Pancreas (tissue), 10 donors: ENCODE results near the gene TKT. TPM values are rescaled to one million over a fixed set of nuclear protein-coding genes. Genes with fewer than 3 reads are reported as not detected.
A peak's percentile ranks its signal among the peaks of the same experiment; 100 is the strongest.

ENCODE experiments used
- ATAC-seq, 4 donors: fragments of 200-7000 bp; cut with Tn5 transposase; one replicate each; pipeline versions ENCODE4 v1.8.0 to v1.9.1; 2020; ENCODE audit warnings: mild to moderate bottlenecking in 4 of 4, moderate library complexity in 4 of 4
- DNase-seq, 6 donors: peaks; one replicate each; pipeline ENCODE4 v3.0.0-alpha.2; 2020
- FAIRE-seq: peaks from 2 replicates; lab custom pipeline; 2012; peaks lifted over from hg19 to GRCh38; lab: Jason Lieb, UNC
- H3K27ac ChIP-seq, 4 donors: fragments of 200-600 bp; sonication (generic); 1 replicate in 3 of 4; 2 replicates in 1 of 4; pipeline versions ENCODE4 v1.5.0 to v1.8.0; 2020
- H3K27me3 ChIP-seq, 4 donors: fragments of 200-600 bp; one replicate each; pipeline ENCODE4 v1.8.0; 2021
- H3K36me3 ChIP-seq, 3 donors: fragments of 200-600 bp; sonication (generic) in 1 of 3; one replicate each; pipeline versions ENCODE4 v1.5.0 to v1.8.0; 2020 to 2021
- H3K4me1 ChIP-seq, 3 donors: fragments of 200-600 bp; one replicate each; pipeline ENCODE4 v1.8.0; 2021
- H3K4me3 ChIP-seq, 4 donors: fragments of 200-600 bp; sonication (generic) in 2 of 4; one replicate each; pipeline versions ENCODE4 v1.5.0 to v1.8.0; 2020 to 2021
- H3K9me3 ChIP-seq, 4 donors: fragments of 200-600 bp; one replicate each; pipeline ENCODE4 v1.8.0; 2021
- WGBS, 2 donors: extraction: QIAGEN DNeasy Blood & Tissue Kit; methylation state at CpG; one replicate each; pipeline ENCODE4 v1.1.7; 2013; 5-methylcytosine and 5-hydroxymethylcytosine counted together
- intact Hi-C, 3 donors: fragments of 100-400 bp; cut with DNase I; formaldehyde crosslinking; loops; one replicate each; pipeline versions ENCODE4 v1.11.1 to v1.14.2; 2022
- polyA plus RNA-seq, 2 donors: library from polyadenylated mRNA; stranded (reverse); fragments of 200-250 nt; gene quantifications; one replicate each; pipeline ENCODE4 v1.2.3, GENCODE V29; 2013
- total RNA-seq, 6 donors: library from RNA; stranded (reverse); fragmentation: NEBNext Ultra II Directional in 4 of 6; extraction: Animal tissue kit (Norgen Biotek cat#: 25700) in 4 of 6; gene quantifications; one replicate each; pipeline versions ENCODE4 v1.2.1 to v1.2.4, GENCODE V29; 2021 to 2023
- TF ChIP-seq, protein P1 (sequence below), 4 donors: fragments of 200-600 bp; sonication (generic) in 3 of 4; IDR thresholded peaks; one replicate each; pipeline versions ENCODE4 v1.5.0 to v1.8.0; 2021; ENCODE audit warnings: antibody characterized with exemption in 4 of 4
- donor health status: healthy with polysubstance abuse.
- donor health status: DM: no; HTN: no; CAD: no; lungs with moderate emphysema.
- donor health status: DM: no; HTN: no; CAD: no.
- donor health status: control.
- donor health status: control.
- donor health status: Bipolar disorder and iron deficiency.
- donor health status: DM: yes; HTN: yes; CAD: no.
- donor health status: DM: no; HTN: no; CAD: no.
- donor health status: DM: no; HTN: no; CAD: no.
- donor health status: DM: yes; HTN: yes; CAD: no.

Gene TKT
- total and polyA plus RNA-seq, 8 donors, result 114 to 306 (median 195) TPM

DNA sequence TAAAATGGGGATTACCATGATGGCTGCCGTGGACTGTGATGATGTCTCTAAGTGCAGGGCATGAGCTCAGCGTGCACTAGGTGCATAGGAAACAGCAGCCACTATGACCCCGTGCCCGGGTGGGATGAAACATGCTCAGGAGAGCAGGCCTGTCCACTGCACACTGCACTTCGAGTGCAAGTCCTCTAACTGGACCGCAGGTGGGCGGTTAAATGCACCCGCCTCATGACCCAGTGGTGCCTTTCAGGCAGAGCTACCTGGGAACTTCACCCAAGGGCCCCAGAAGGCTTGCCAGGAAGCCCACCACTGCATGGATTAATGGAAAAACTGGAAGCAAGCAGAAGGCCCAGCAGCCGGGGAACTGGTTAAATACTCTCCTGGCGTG, 60.8 kb downstream of the TKT start:
- no peak overlapping the region for H3K27ac ChIP-seq
- no peak for DNase-seq
- H3K27me3 ChIP-seq, result no peaks in the 10 kb centered on the region
- no peak overlapping the region for H3K4me3 ChIP-seq
- TF ChIP-seq, protein P1, sequence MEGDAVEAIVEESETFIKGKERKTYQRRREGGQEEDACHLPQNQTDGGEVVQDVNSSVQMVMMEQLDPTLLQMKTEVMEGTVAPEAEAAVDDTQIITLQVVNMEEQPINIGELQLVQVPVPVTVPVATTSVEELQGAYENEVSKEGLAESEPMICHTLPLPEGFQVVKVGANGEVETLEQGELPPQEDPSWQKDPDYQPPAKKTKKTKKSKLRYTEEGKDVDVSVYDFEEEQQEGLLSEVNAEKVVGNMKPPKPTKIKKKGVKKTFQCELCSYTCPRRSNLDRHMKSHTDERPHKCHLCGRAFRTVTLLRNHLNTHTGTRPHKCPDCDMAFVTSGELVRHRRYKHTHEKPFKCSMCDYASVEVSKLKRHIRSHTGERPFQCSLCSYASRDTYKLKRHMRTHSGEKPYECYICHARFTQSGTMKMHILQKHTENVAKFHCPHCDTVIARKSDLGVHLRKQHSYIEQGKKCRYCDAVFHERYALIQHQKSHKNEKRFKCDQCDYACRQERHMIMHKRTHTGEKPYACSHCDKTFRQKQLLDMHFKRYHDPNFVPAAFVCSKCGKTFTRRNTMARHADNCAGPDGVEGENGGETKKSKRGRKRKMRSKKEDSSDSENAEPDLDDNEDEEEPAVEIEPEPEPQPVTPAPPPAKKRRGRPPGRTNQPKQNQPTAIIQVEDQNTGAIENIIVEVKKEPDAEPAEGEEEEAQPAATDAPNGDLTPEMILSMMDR (IDR thresholded peaks at IDR 0.05), result no peak
- no peak for FAIRE-seq
- no peak for ATAC-seq
- WGBS, 2 donors, result 73 to 78% methylated on average over 10 of the region's 10 CpGs
- peaks cover 0 to 2% (median 0%) of the 10 kb centered on the region in 3 donors for H3K36me3 ChIP-seq
- intact Hi-C loops, result loop anchor here in 2 of 3 donors (2.0 to 5.0 kb wide), 3 partner anchors 63 to 80 kb away; partner anchors contain the start of gene RFT1 (in 1 of the 2)
- H3K4me1 ChIP-seq, result peaks cover 0 to 9% (median 0%) of the 10 kb centered on the region in 3 donors
- H3K9me3 ChIP-seq, result no peaks in the 10 kb centered on the region

DNA sequence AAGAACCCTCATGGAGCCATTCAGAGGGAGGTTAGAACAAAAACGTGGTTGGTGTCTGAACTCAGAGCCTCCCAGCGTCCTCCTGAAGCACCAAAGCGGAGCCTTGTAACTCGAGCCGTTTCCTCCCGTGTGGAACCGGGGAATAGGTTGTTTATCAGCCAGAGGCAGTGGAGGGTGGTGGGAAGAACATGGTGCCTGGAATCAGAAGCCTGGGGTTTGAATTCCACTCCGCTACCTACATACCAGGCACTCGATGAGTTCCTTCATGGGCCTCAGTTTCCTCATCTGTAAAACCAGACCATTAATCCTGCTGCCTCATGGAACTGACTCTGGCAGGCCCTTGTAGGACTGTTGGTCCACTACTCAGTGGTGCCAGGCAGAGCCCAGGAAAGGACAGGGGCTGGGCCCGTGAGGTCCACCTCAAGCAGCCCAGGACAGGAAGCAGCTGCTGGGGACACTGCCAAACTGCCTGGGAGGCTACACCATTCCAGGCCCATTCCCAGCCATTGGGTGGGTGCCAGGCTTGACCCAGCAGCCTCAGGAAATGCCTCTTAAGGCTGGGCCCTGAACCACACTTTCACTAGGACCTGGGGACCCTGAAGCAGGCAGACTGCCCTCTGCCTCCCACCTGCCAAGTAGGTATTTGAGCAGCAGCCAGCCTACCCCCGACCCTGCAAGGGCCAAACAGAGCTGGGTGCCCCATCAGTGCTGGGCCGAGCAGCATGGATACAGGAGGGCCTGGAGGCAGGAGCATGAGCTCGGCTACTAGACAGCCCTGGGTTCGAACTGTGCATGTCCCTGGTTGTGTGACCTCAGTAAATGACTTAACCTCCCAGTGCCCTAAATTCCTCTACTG, 61.4 kb downstream of the TKT start:
- intact Hi-C loops, result loop anchor here (2.0 to 5.0 kb wide), 4 partner anchors 62 to 80 kb away; partner anchors contain the start of gene RFT1 (in 1 of the 3)
- peak in 2 of 4 donors; percentile 4 to 8 for ATAC-seq
- Histone ChIP-seq H3K4me1 (peaks cover 0 to 9% (median 0%) of the 10 kb centered on the region in 3 donors), H3K27ac (no peak overlapping the region), H3K27me3 (no peaks in the 10 kb centered on the region), H3K36me3 (peaks cover 0 to 8% (median 0%) of the 10 kb centered on the region in 3 donors), H3K9me3 (no peaks in the 10 kb centered on the region), H3K4me3 (no peak overlapping the region)
- DNase-seq, result peak in 3 of 6 donors; percentile 35 to 77 (median 61)
- no peak for FAIRE-seq
- TF ChIP-seq, protein P1 (IDR thresholded peaks at IDR 0.05), result no peak
- WGBS, 2 donors, result 69 to 71% methylated on average over 14 of the region's 14 CpGs

DNA sequence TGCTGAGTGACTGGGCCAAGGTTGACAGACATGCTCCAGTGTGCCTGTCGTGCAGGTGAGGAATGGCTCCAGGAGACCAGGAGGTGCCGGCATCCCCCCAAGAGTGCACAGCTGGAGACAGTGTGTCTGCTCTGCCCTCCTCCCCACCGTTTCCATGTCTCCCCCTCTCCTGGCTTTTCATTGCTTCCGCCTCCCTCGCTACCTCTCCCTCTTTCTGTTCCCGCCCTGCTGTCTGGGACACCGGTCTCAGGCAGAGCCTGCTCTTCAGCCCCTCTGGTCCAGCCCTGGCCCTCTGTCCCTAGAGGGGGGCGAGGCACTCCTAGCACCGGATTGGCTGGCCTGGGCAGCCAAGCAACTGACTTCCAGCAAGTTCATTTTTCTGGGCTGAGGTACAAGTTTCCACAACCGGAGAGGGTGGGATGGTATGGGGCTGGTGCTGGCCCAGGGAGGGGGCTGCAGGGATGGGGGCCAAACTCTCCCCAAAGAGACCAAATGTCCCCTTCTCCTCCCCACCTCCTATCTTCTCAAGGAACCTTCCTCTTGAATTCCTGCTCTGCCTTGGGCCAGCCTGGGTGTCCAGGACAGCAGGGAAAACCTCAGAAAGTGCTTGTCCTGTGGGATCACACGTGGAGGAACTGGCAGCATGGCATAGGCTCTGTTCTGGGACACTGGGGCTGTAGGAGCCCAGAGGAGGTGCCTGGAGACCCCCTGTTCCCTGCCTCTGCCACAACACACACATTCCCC, 62.2 kb downstream of the TKT start:
- no peak overlapping the region for H3K4me3 ChIP-seq
- peaks cover 0 to 9% (median 0%) of the 10 kb centered on the region in 3 donors for H3K4me1 ChIP-seq
- ATAC-seq (peak in 1 of 4 donors; percentile 5), FAIRE-seq (no peak), DNase-seq (peak in 1 of 6 donors; percentile 7)
- H3K9me3 ChIP-seq, result no peaks in the 10 kb centered on the region
- H3K36me3 ChIP-seq, result peaks cover 0 to 15% (median 3%) of the 10 kb centered on the region in 3 donors
- WGBS, 2 donors, result 81 to 88% methylated on average over 9 to 11 of the region's 11 CpGs
- TF ChIP-seq, protein P1 (IDR thresholded peaks at IDR 0.05), result no peak
- intact Hi-C loops, result loop anchor here in 2 of 3 donors (2.0 to 5.0 kb wide), 2 partner anchors 71 to 79 kb away; no protein-coding TSS in a partner anchor
- H3K27me3 ChIP-seq, result no peaks in the 10 kb centered on the region
- no peak overlapping the region for H3K27ac ChIP-seq

DNA sequence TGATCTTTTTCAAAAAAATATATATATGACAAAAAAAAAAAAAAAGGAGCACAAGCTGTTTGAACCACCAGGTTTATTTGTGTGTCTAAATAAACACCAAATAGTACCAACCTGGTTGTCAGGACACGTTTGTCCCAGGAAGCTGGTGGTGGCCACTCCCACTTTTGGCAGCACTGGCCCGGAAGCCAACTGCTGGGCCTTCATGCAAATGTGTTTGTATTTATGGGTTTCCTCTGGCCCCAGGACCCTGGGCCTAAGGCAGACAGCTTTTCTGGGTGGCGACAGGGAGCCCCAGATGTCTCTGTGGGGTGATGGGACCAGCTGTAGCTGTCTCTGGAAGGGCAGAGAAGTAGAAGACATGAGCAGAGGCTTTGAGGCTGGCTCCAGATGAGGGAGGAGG, 63.2 kb downstream of the TKT start:
- TF ChIP-seq, protein P1 (IDR thresholded peaks at IDR 0.05), result no peak
- WGBS, 2 donors, result 32% methylated on average over 3 of the region's 3 CpGs
- peaks cover 0 to 9% (median 0%) of the 10 kb centered on the region in 3 donors for H3K4me1 ChIP-seq
- peaks cover 0 to 21% (median 4%) of the 10 kb centered on the region in 3 donors for H3K36me3 ChIP-seq
- DNase-seq (peak in 2 of 6 donors; percentile 58 to 69), ATAC-seq (peak; percentile 8 to 58 (median 43)), FAIRE-seq (no peak)
- H3K27ac ChIP-seq, result no peak overlapping the region
- H3K4me3 ChIP-seq, result no peak overlapping the region
- H3K27me3 ChIP-seq, result no peaks in the 10 kb centered on the region
- H3K9me3 ChIP-seq, result no peaks in the 10 kb centered on the region
- intact Hi-C loops, result loop anchor here in 1 of 3 donors (5.0 kb wide), 1 partner anchor 70 kb away; no protein-coding TSS in a partner anchor
